NCI-H1048 (cell line): Measurements from ENCODE around the gene PITPNM3.

Experiments
- DNase-seq: peaks from one replicate; lab custom pipeline; 2025; lab: John Stamatoyannopoulos, UW

Gene PITPNM3

DNA sequence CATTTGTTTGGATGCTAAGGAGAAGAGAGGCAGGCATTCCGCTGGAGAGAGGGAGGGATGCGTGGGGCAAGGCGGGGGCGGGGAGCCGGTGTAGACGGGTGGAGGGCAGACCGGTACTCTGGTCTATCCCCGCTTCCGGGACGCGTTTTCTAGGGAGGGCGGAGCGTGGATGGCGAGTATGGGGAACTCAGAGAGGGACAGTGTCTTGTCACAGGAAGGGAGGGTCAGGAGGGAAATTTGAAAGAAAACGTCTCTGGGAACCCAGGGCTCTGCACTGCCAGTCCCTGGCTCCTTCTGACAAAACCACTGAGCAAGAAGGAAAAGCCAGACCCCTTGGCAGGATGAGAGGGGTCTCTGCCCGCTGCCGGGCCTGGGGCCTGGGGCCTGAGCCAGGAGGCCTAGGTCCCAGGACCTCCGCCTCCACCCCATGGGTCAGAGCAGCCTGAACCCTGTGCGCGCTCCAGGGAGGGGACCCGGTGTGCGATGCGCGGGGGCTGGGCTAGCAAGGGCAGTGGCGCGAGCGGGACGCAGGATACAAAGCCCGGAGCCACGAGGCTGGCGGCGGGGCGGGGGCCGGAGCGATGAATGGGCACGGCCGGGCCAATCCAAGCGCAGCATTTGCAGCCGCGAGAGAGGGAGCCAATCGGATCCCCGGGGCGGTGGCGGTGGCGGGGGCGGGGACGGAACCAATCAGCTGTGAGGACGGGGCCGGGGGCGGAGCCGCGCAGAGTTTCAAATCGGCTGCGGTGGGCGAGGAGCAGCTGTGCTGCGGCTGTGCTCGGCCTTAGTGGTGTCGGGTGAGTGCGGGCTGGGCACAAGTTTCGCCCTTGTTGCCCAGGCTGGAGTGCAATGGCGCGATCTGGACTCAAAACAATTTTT is 112.4 kb downstream of the PITPNM3 start, which contains the start of gene PIMREG:
PIMREG (plus strand) TSS at position 764 of the 879 bp plus-strand sequence. CDS start 656 bp downstream, outside the sequence.
- DNase-seq = peak; percentile 88

DNA sequence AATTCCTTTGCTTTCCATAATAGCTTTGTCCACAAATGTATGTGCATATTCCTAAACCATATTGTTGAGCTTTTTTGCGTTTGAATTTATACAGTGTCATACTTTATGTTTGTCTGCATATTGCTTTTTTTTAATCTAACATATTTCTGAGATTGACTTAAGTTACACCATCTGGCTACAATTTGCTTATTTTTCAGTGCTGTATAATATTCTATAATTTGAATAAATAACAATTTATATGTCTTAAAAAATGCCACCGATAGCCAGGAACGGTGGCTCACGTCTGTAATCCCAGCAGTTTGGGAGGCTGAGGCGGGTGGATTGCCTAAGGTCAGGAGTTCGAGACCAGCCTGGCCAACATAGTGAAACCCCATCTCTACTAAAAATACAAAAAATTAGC is 113.6 kb downstream of the PITPNM3 start:
- DNase-seq = no peak

DNA sequence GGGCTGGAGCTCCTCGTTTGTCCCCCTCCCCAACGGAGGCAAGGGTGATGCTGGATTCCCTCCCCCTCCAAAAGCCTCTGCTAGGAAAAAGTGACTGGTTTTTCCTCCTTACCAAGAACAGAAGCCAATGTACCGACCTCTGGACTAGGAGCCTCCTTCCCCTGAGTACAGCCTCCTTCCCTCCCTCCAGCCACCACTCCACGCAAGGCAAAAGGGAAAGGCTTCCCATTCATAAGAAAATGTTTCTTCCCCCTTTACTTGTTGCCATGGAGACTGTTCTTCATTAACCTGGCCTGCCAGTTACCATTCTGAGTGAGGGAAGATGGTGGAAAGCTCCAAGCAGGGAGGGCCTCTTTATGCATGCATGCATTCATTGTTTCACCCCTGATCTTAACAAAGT is 116.4 kb downstream of the PITPNM3 start:
- DNase-seq = no peak

DNA sequence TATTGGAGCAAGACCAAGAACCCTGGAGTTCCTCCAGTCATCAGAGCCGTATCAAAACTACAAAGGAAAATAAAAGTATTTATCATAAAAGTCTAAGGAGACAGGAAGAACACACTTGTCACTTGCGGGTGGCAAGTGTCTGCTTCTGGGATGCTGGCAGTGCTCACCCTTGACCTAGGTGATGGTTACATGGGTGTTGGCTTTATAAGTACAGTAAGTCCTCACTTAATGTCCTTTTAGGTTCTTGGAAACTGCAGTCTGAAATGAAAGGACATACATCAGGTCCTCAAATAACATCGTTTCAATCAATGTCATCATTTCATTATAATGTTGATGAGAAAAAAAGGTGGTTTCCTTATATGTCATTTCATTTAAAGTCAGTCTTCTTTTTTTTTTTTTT is 118.4 kb downstream of the PITPNM3 start:
- DNase-seq = no peak

DNA sequence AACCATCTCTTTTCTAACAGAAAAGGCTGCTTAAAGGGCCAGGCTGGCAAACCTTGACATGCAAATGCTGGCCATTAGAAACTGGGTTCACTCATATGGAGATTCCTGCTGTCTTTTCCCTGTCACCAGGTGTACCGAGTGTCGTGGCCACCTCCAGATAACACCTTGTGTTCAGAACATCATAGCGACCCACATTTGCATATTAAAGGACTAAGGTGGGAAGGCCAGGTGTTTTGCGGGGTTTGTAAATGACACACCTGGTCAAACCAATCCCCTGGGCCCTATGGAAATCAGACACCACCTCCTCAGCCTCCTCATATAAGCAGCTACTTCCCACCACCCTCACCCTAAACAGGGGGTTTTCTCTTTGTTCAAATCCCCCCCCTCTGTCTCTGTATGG is 118.9 kb downstream of the PITPNM3 start:
- DNase-seq = no peak

DNA sequence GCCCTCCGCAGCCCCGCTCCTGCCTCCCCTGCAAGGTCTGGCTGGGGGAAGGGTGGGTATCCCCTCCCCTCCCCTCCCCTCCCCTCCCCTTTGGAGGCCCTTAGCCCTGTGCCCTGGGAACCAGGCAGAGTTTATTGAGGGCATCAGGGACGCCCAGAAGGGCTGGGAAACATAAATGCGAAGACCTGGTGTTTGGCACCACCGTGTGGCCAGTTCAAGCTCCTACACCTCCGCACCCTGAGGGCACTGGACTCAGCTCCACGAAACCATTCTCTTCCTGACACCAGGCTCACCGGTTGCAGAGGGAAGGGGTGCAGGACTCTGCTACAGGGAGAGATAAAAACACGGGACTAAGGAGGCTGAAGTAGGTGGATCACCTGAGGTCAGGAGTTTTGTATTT is 120.4 kb downstream of the PITPNM3 start:
- no peak for DNase-seq

DNA sequence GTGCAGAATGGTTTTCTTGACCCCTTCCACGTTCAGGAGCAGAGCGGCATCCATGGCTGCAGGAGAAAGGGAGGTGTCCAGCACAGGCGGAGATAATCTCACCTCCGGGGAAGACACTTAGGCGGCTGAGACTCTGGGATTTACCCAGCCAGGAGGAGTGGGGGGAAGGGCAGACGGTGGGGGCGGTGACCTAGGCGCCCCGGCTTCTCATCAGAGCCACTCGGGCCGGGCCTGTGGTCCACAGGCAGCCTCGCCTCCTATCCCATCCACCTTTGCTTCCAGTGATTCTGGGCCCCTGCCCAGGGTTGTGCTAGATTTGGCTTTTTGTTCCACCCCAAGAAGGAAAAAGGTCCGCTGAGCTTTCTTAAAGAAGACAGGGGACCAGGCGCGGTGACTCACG is 121.3 kb downstream of the PITPNM3 start, which contains the start of gene AIPL1:
AIPL1 (minus strand) TSS at position 71 of the 400 bp plus-strand sequence; CDS start at position 54, 17 bp downstream.
- no peak for DNase-seq

DNA sequence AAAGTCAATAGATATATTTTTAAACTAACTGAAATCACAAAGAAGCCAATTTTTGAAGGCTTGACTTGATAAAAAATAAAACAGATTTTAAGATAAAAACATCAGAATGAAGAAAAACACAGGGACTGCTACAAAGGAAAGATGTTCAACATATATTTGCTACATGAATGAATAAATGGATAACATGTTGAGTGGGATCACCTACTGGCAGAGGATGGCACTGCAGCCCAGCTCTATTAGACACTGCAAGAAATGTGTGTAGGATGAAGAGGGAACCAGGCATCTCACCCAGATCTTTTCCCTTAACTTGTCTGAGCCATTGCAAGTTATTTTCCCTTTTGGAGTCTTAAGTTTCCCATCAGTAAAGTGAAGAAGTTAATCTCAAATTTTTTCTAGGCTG is 125.6 kb downstream of the PITPNM3 start:
- no peak for DNase-seq

DNA sequence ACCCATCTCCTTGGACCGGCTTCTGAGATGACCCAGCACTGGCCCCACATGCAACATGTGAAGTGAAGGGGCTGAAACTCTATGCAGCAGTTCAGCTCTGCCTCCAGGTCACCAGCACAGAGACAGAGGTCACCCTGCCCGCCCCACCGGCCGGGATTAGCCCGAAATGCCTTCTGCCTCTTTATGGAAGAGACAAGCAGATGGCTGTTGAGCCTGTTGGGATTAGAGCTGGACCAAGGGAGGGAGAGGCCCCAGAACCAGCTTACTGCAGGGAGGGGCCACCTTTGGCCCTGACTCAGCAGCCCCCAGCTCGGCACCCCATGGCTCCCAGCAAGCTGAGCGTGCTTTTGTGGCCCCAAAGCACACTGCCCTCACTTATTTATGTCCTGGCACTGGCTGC is 127.1 kb downstream of the PITPNM3 start:
- no peak for DNase-seq

DNA sequence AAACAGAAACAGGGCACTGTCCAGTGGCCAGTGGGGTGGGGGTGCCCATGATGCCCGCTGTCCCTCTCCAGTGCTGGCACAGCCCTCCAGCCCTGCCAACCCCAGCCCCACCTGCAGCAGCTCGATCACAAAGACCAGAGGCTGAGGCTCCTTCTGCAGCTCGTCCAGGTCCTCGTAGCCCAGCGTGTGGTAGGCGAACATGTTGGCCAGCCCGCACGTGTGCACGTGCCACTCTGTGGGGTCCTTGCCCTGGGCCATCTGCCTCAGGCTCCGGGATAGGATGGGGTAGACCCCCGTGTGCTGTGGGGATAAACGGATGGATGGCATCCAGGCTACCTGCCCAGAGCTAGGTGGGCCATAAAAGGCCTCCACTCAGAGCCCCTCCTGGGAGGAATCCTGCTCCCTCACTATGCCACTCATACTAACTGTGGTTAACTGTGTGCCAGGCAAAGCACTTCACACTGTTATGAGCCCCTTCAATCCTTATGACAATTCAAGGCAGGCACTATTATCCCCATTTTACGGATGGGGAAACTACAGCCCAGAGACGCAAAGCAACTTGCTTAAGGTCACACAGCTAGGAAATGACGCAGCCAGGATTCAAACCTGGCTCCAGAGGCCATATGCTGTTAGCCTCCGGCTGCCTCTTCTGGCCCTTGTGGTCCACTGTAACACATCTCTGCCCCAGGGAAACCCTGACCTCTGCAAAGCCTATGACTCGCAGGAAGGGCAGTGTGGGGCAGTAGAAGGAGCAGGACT is 128.0 kb downstream of the PITPNM3 start:
- no peak for DNase-seq

DNA sequence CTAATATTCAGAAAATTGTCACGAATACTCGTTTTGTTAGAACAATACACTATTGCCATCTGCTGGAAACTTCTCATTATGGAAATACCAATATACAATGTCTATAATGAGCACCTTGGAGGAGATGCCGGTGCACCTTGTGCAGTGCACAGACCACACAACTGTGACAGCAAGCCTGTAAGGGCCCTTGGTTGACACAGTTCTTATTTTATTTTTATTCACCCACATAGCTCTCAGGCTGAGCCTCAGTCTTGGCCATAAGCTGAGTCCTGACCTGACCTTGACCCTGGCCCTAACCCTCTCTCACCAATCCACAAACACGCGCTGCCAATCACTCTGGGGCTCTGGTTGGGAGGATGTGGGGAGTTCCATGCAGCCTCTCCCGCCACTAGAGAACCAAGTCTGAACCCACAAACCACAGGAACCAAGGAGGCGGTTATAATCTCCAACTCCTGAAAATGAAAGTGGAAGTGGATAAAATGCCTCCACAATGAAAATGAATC is 129.0 kb downstream of the PITPNM3 start:
- no peak for DNase-seq

DNA sequence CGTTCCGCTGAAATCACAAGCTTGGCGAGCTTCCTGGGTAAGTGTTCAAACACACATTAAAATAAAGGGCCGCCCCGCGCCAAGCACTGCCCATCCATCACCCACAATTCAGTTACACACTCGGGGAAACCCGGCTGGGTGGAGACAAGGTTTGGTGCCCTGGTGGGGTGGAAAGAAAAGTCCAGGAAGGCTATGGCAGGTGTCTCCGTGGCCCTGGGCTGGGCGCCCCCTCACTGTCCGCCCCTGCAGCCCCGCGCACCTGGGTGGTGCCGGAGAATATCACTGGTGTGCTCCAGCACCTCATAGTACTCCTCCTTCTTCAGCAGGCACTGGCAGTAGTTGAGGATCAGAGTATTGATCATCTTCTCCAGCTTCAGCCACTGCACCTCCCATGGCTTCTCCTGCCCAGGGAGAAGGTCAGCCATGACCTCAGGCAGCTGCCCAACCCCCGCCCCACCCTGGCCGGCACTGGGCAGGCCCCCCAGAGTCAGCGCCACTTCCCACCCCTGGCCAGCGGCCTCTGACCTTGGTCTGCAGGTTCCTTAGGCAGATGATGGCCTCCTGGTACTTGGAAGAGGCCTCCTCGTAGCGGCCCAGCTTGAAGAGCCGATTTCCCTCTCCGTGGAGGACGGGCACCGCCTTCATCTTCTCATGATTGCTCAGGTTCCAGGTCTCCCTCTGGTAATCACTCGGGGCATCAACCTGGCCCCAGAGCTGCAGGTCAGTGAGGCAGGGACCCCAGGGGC is 129.8 kb downstream of the PITPNM3 start:
- DNase-seq = no peak

DNA sequence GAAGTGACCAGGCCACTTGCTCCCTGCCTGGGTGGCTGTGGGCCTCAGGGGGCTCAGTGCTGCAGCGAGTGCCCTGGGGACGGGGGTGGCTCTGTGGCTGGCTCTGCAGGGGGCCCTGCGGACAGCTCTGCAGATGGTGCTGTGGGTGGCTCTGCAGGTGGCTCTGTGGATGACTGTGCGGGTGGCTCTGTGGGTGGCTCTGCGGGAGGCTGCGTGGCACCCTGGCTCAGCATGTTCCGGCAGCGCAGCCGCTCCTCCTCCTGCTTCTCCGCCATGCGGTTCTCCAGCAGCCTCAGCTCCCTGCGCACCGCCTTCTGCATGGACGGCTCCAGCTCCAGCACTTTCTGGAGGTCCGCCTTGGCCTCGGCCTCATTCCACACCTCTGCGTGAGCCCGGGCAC is 130.9 kb downstream of the PITPNM3 start:
- DNase-seq = no peak

DNA sequence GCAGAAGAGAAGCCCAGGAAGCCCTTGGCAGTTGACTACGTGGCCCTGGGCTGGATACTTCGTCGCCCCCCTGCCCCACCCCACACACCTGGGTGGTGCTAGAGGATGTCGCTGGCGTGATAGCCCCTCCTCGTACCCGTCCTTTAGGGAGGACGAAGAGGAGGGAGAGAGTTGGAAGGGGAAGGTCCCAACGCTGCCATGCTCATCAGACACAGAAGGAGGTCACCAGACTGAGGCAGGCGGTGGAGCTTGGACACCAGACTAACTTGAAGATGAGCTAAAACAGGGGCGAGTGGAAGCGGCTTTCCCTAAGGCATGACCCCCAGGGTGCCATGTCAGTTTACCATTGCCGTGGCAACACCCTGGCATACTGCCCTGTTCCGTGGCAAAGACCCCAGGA is 132.4 kb downstream of the PITPNM3 start:
- no peak for DNase-seq

DNA sequence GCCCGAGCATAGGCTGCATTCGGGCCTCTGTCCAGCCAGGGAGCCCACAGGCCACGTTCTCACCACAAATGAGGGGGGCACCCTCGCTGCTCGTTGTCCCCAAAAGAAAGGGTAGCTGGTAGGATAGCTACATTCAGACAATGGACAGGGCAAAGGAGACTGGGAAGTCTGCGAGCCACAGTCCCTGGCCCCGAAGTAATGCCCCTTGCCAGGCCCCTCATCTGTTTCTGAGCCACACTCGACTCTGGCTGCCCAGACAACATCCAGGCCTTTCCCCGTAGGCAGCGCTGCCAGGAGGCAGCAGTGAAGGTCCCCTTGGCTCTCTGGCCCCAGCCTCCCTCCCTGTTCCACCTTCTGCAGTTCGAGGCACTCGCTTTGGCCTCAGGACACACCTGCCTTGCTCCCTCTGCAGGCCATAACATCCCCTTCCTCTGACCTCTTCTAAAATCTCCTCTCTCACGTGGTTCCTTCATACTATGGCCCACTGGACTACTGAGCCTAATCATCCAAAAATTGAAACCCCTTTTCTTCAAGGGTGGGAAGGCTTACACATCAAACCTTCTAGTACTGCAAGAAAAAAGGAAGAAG is 133.6 kb downstream of the PITPNM3 start:
- no peak for DNase-seq

DNA sequence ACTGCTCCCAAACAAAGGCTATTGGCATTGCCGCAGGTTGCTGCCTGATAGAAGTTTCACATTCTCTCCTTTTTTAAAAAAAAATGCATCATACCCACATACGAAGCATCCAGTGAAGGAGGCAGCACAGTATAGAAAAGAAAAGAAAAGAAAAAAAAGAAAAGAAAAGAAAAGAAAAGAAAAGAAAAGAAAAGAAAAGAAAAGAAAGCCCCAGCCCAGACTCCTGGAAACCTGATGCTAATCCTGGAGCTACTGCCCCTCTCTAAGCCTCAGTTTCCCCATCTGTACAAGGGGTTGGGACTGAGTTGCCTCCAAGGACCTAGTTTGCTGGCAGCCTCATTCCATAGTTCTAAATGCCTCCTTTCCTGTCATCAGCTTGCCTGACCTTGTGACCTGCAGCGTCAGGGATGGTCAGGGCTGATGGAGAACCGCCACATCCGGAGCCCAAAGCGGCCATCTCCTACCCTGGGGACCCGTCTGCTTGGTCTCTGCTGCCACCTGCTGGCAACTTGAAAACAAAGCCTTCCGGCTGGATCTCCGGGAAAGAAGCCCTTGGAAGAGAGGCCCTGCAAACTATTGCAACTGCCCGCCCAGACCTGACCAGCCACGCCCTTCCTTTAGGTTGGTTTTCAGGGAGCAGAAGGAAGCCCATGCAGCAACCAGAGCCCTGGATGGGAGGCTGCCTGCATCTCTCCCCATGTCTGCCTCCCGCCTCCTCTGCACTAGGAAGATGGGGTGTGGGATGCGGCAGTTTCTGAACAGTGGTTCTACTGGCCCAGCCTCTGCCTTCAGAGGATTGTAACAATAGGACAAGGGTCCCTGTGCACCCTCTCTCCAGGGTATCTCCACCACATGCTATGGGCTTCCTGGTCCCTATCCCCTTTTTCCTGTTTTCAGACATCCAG is 134.4 kb downstream of the PITPNM3 start:
- DNase-seq = peak; percentile 35

DNA sequence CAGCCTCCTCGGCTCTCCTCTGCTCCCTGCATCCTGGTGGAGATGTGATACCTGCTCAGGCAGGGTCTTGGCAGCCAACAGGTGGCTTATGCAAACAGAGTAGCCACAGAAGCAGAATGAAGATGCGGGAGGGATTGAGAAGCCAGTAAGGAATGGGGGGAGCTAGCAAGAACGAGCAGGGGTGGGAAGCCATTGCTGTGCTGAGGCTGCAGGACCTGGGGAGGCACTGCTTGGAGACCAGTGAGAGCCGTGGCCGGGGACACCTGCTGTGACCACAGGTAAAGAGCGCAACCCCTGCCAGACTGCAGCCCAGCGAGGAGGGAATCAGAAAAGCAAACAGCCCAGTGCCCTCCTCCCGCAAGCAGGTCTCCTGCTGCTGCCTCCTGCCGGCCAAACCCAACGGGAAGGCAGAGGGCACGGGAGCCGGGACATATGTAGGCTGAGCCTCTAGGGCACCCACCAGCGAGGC is 136.1 kb downstream of the PITPNM3 start:
- no peak for DNase-seq

DNA sequence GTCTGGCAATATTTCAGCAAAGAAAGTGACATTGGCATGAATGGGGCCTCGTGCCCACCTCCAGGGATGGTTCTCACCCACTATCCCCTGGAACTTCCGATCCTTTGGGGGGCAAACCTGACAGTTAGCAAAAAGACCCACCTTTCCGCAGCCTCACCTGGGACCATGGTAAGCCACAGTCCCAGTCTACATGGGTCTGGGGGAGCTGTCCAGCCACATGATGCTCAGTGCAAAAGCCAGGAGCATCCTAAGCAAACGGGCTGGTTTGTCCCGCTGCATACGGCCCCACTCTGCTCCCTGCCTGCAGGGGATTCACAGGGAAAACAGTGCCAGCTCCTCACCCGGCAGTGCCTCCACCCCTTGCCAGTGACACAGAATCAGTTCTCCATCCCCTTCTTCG is 140.7 kb downstream of the PITPNM3 start:
- no peak for DNase-seq

DNA sequence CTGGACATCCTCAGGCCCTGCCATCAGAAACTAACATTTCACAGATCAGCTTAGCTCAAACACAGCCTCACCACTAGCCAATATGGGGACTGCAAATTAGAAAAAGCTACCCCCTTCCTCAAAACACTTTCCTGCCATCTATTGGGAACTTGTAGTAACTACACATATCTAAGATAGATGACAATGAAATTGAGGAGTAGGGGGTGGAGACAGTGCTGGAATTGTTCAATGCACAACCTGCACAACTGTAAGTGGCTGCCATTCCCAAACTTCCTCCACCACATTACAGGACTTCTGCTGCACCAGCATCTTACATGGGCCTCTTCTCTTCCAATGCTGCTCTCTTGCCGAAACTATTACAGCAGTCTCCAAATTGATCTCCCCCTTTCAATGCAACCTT is 143.3 kb downstream of the PITPNM3 start:
- DNase-seq = no peak

DNA sequence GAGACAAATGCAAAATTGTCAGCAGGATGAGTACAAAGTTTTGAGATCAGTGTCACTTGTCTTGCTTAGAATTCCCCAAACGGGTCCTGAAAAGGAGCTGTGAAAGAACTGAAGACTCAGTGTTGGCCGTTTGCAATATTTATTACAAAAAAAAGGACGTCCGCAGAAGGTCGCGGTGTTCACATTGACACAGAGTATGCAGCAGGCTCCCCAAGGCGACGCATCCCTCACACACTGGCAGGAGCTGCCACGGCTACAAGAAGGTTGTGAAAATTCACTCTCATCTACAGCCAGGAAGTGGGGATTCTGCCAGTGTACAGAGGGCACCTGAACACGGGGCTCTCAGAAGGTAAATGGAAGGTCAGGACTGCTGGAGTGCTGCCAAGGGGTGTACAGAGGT is 147.6 kb downstream of the PITPNM3 start:
- no peak for DNase-seq

DNA sequence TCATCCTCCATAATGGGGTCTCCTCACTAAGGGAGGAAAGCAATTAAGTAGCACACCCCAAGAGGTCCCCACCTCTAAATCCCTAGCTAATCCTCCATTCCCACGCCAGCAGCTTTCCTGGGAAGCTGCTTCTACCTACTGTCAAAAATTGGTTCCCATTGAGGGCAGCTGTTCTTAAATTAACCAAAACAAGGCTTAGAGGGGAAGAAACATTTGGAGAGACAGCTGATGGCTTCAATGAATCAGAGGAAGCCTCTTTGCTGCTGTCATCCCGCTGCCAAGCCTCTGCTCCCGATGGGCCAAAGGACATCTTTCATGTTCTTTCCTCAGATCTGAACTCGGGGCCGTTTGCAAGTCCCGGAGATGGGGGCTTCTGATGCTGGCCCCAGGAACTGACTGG is 148.1 kb downstream of the PITPNM3 start:
- no peak for DNase-seq
